SKM-1 treated with dmso at 0.1 percent for 144 hours (cell line): ENCODE data around the gene OPN1MW2.
"Not testable (repeated sequence)": the region's sequence is repeated elsewhere in the genome, so short reads cannot be mapped to it uniquely, and the experiment has no call there.

Source experiments
- DNase-seq: peaks from one replicate; lab custom pipeline; 2025; ENCODE audit not compliant: unreplicated experiment; lab: John Stamatoyannopoulos, UW

The OPN1MW2 gene

GRCh38 chrX:154263072-154263471, 43.5 kb downstream of the OPN1MW2 start:
- DNase-seq: not testable (repeated sequence)

GRCh38 chrX:154269245-154269644, 49.7 kb downstream of the OPN1MW2 start:
- DNase-seq: not testable (repeated sequence)
